GM19023 (cell line): Measurements from ENCODE around the gene HS3ST3B1.

Source experiments
- ATAC-seq: cut with Tn5 transposase; IDR thresholded peaks from one replicate; pipeline ENCODE4 v1.9.1; 2021; ENCODE audit warnings: mild to moderate bottlenecking, moderate library complexity; ENCODE audit not compliant: unreplicated experiment

HS3ST3B1 gene

DNA sequence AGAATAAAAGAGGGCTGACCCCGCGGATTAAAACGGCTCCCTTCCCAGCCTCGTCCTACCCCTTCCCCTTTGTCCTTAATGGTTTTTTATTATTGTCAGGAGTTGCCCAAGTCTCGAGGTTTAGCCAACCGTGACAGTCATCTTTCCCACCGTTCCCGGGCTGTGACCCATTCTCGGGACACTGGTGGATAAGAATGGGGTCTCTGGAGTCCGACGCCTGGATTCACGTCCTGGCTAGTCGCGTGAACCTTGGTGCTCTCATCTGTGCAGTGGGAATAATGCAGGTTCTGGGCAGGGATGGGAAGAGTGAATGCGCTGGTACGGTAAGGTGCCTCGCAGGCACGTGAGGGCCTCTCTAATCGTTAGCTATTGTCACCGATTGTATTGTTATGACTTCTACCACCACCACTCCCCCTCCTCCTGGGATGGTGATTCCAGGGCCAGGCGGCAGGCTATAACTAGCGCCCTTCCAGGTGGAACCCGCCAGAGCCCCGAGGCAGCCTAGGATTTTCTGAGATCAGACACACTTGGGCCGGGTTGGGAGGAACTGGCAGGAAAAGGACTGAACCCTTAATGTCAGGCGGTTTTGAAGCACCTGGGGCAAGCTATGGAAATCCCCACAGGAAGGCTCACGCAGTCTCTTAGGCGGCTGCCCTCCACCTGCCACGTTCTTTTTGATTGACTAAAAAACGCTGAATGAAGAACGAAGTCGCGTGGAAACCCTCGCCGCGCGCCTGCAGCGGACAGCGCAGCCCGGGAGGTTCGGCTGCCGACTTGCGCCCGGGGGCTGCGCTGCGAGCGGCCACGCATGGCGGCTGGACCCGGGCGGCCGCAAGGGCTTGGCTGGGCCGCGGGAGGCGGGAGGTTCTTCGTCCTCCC is 2.7 kb downstream of the HS3ST3B1 start:
- no peak for ATAC-seq

GRCh38 chr17:14304222-14304772 is 3.4 kb downstream of the HS3ST3B1 start:
- ATAC-seq: no peak

DNA sequence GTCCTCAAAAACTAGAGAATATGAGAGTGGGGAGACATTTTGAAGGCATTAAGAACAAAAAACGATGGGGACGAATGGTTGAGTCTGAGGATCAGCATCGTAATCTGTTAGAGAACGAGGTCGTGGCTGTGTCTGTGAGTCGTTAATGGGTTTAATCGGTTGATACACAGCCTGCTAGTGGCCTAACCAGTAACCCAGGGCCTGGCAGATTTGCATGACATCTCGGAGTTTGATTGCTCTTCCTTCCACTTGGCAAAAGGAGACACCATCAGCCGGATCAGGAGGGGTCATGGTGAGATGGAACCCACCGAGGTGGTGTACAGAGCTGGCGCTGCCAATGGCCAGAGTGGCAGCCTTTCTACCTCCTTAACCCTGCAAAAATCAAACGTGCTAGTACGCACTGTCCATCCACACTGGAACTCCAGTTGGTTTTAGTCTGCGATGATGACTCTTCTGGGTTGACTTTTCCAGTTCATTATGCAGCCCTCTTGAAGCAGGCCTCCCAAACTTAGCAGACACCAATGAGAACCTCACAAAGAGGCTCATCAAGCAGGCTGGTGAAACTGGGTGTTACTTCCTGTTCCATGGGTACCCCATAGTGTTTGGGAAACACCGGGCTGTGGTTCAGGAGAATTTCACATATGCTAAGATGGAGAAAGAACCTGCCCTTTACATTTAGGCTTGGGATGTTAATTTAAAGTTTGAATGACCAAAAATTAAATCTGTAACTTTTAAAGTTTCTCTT is 4.1 kb downstream of the HS3ST3B1 start:
- no peak for ATAC-seq

GRCh38 chr17:14305785-14306496 is 5.1 kb downstream of the HS3ST3B1 start:
- no peak for ATAC-seq

GRCh38 chr17:14306596-14306995 is 5.7 kb downstream of the HS3ST3B1 start:
- no peak for ATAC-seq

DNA sequence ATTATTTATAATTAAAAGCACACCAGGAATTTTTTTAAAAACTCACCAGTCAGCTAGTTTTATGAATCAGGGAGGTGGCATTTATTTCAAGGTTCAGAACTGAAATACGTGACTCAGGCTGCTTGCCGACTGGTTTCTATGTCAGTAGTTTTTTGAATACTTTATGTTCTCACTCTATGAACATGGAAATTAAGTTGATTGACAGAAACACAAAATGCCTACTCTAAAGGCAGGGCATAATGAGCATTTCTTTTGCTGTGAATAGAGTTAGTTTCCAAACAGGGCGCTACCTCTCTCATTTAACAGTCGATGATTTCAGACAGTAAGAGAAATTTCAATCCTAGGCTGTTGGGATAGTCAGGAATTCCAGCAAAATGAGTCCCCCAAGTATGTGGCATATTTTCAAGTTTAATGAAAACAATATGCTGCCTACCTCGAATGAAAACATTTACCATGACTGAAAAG is 6.7 kb downstream of the HS3ST3B1 start:
- ATAC-seq: no peak

GRCh38 chr17:14308636-14308964 is 7.7 kb downstream of the HS3ST3B1 start:
- no peak for ATAC-seq

GRCh38 chr17:14308965-14309879 is 8.3 kb downstream of the HS3ST3B1 start:
- no peak for ATAC-seq

DNA sequence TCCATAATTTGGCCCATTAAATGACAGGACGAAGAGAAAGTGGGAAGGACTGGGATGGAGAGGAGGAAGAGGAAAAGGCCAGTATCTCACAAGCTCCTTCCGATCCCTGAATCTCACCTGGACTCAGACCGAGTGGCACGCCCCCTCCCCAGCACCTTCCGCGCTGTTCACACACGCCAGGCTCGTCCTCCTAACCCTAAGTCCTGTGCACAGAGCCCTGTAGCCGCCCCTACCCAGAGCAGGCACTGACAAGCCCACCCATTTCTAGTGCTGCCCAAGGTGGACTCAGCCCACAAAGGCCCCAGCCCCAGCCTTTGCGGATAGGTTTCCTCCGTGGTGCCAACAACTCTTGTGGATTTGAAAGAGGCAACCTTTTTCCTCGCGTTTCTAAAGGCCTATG is 9.2 kb downstream of the HS3ST3B1 start:
- no peak for ATAC-seq

- no peak for ATAC-seq
Measured at GRCh38 chr17:14310605-14311004, 9.7 kb downstream of the HS3ST3B1 start.

GRCh38 chr17:14311186-14311705 is 10.4 kb downstream of the HS3ST3B1 start:
- ATAC-seq: no peak

GRCh38 chr17:14311981-14312380 is 11.1 kb downstream of the HS3ST3B1 start:
- ATAC-seq: no peak

GRCh38 chr17:14312522-14312921 is 11.6 kb downstream of the HS3ST3B1 start:
- no peak for ATAC-seq

DNA sequence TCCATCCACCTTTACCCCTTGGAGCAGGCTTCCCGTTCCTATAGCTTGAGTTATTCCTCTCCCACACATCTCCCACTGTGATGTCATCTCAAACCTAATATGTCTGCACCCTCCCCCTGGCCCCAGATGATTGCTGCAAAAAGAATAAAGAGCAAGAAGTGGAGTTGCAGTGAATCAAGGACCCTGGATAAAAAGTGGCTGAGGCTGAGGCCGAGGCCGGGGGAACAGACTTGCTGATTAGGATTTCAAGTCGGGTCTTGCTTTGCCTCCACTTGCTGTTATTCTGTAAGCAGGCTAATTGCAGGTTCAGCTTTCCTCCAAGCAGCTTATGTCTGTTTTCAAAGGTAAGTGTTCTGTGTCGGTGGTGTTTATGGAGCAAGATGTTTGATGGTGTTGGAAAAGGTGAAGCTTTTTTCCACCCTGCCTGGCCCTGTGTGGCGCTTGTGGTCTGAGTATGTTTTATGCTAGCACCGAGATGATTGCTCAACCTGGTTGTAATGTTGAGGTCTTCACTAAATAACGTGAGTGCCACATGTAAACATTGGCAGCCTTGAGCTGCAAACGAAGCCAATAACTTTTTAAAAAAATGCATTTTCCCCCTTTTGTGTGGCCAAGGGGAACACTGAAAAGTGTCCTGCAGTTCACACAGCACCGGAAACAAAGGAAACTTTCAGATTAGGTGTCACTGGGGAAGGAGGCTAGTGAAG is 15.4 kb downstream of the HS3ST3B1 start:
- no peak for ATAC-seq

DNA sequence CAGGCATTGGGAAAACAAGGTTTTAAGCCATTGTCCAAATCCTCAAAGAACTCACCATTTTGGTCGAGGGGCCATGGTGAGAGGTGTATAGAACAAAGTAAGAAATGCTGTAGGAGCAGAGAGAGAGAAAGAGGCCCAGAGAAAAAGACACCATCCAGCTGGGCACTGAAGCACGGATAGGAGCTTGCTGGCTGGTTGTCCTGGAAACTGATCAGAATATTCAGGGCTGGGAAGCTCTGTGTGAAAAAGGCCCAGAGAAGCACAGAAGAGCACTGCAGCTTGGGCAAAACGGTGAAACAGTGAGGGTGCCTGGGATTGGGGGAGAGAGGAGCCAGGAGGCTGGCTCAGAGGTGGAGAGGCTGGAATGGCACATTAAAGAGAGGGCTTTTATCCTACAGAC is 16.5 kb downstream of the HS3ST3B1 start:
- ATAC-seq: no peak

- ATAC-seq: no peak
Measured at GRCh38 chr17:14318109-14318917, 17.4 kb downstream of the HS3ST3B1 start.

- ATAC-seq: no peak
Measured at GRCh38 chr17:14318918-14319205, 18.0 kb downstream of the HS3ST3B1 start.

- no peak for ATAC-seq
Measured at GRCh38 chr17:14320098-14320497, 19.2 kb downstream of the HS3ST3B1 start.
